Calu3 (cell line): Measurements from ENCODE around the gene COBLL1. TPM values are rescaled to one million over a fixed set of nuclear protein-coding genes. Genes with fewer than 3 reads are reported as not detected.

Source experiments
- BruUV-seq: library from RNA; stranded (reverse); fragments of 400-500 nt; replicated peaks from 2 replicates; lab custom pipeline; 2021; lab: Mats Ljungman, UMichigan
- CTCF ChIA-PET: fragments of 300-600 bp; sonication (Branson Sonifier 250); formaldehyde crosslinking; loops from one replicate; lab custom pipeline; 2022; ENCODE audit warnings: antibody characterized with exemption; lab: Charles Lee
- DNase-seq: peaks from one replicate; pipeline ENCODE4 v3.0.0; 2022
- H3K27ac Mint-ChIP-seq: one replicate; pipeline ENCODE4 v1.8.0; 2022; ENCODE audit warnings: mixed read lengths; ENCODE audit not compliant: unreplicated experiment
- H3K27me3 Mint-ChIP-seq: one replicate; pipeline ENCODE4 v1.8.0; 2022; ENCODE audit warnings: mixed read lengths; ENCODE audit not compliant: unreplicated experiment
- H3K36me3 Mint-ChIP-seq: one replicate; pipeline ENCODE4 v1.8.0; 2022; ENCODE audit warnings: mild to moderate bottlenecking, moderate library complexity, mixed read lengths; ENCODE audit not compliant: insufficient read depth, unreplicated experiment
- H3K4me1 Mint-ChIP-seq: one replicate; pipeline ENCODE4 v1.8.0; 2022; ENCODE audit warnings: mild to moderate bottlenecking, low read depth, mixed read lengths; ENCODE audit not compliant: unreplicated experiment
- H3K4me3 Mint-ChIP-seq: one replicate; pipeline ENCODE4 v1.8.0; 2022; ENCODE audit warnings: mild to moderate bottlenecking, low read depth, moderate library complexity, mixed read lengths; ENCODE audit not compliant: unreplicated experiment
- H3K9me3 Mint-ChIP-seq: one replicate; pipeline ENCODE4 v1.8.0; 2022; ENCODE audit warnings: low read depth, mixed read lengths; ENCODE audit not compliant: unreplicated experiment
- intact Hi-C: fragments of 100-400 bp; cut with micrococcal nuclease; formaldehyde crosslinking; loops from one replicate; pipeline ENCODE4 v1.10.0; 2022; ENCODE audit not compliant: unreplicated experiment
- total RNA-seq: library from RNA; stranded (reverse); gene quantifications from 2 replicates; pipeline ENCODE4 v1.2.3, GENCODE V29; 2022
- TF ChIP-seq, protein P1 (sequence below): fragments of 200-600 bp; IDR thresholded peaks from one replicate; pipeline ENCODE4 v1.8.0; 2022; ENCODE audit warnings: antibody characterized with exemption; ENCODE audit not compliant: unreplicated experiment

COBLL1 gene
- total RNA-seq, 1 experiment from 2014 or later: 44.9 TPM

DNA sequence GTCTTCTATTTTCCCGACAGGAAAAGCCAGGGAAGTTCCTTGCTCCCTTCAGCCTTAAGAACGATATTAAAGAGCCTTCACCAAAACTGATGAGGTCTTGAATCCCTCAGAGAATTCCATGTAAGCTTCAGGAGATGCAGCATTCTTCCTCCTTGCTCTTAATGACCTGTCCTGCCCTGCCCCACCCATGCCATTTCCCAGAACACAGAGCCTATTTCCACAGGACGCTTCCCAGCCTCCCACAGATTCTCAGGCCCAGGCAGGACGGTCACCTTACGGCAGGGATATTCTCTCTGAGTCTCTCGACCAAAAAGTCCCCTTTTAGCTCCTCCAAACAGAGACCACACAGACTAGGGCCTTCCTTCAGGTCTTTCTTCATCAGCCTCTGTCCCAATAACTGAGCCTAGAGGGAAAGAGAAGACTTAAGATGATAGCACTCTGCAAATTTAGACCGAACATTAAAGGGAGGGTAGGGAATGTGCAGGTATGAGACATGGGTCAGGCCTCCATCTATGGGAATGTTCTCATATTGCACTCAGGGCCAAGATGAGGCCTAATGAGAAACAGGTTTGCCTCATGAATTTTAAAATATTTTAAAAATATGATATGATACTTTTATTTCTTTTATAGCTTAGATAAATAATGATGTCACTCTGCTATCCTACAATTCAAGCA lies 62.1 kb downstream of the COBLL1 start:
- H3K4me1 Mint-ChIP-seq: peaks cover 32% of the 10 kb centered on the region
- no peaks in the 10 kb centered on the region for H3K27me3 Mint-ChIP-seq
- no peak for DNase-seq
- no peak overlapping the region for H3K4me3 Mint-ChIP-seq
- intact Hi-C loops: no loop called here
- CTCF ChIA-PET: no interaction called here
- TF ChIP-seq, protein P1, sequence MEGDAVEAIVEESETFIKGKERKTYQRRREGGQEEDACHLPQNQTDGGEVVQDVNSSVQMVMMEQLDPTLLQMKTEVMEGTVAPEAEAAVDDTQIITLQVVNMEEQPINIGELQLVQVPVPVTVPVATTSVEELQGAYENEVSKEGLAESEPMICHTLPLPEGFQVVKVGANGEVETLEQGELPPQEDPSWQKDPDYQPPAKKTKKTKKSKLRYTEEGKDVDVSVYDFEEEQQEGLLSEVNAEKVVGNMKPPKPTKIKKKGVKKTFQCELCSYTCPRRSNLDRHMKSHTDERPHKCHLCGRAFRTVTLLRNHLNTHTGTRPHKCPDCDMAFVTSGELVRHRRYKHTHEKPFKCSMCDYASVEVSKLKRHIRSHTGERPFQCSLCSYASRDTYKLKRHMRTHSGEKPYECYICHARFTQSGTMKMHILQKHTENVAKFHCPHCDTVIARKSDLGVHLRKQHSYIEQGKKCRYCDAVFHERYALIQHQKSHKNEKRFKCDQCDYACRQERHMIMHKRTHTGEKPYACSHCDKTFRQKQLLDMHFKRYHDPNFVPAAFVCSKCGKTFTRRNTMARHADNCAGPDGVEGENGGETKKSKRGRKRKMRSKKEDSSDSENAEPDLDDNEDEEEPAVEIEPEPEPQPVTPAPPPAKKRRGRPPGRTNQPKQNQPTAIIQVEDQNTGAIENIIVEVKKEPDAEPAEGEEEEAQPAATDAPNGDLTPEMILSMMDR: no peak
- no peaks in the 10 kb centered on the region for H3K36me3 Mint-ChIP-seq
- no TSS peak for BruUV-seq
- no peak overlapping the region for H3K27ac Mint-ChIP-seq
- no peaks in the 10 kb centered on the region for H3K9me3 Mint-ChIP-seq

DNA sequence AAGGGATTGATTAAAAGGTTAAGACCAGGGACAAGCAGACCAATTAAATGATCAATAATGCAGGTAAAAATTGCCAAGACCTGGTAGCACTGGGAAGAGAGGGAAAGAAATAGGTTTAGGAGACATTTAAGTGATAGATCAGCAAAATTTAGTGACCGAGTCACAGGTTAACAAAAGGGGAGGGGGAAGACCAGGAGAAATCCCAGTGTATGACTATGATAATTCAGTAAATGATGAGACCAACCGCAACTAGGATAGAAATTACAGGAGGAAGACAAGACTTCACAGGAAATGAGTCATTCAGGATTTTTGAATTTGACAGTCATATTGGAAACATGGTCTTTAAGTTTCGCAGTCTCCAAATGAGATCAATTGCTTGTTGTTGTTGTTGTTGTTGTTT lies 62.9 kb downstream of the COBLL1 start:
- Mint-ChIP-seq H3K27ac (no peak overlapping the region), H3K4me1 (peaks cover 31% of the 10 kb centered on the region), H3K9me3 (no peaks in the 10 kb centered on the region), H3K4me3 (no peak overlapping the region), H3K27me3 (no peaks in the 10 kb centered on the region), H3K36me3 (no peaks in the 10 kb centered on the region)
- intact Hi-C loops: no loop called here
- no TSS peak for BruUV-seq
- CTCF ChIA-PET: no interaction called here
- TF ChIP-seq, protein P1: no peak
- DNase-seq: no peak

GRCh38 chr2:164777847-164778461 lies 63.7 kb downstream of the COBLL1 start:
- DNase-seq: no peak
- no peaks in the 10 kb centered on the region for H3K9me3 Mint-ChIP-seq
- CTCF ChIA-PET: no interaction called here
- BruUV-seq: no TSS peak
- H3K4me3 Mint-ChIP-seq: no peak overlapping the region
- H3K27me3 Mint-ChIP-seq: no peaks in the 10 kb centered on the region
- intact Hi-C loops: no loop called here
- H3K27ac Mint-ChIP-seq: no peak overlapping the region
- no peaks in the 10 kb centered on the region for H3K36me3 Mint-ChIP-seq
- TF ChIP-seq, protein P1: no peak
- peaks cover 23% of the 10 kb centered on the region for H3K4me1 Mint-ChIP-seq

DNA sequence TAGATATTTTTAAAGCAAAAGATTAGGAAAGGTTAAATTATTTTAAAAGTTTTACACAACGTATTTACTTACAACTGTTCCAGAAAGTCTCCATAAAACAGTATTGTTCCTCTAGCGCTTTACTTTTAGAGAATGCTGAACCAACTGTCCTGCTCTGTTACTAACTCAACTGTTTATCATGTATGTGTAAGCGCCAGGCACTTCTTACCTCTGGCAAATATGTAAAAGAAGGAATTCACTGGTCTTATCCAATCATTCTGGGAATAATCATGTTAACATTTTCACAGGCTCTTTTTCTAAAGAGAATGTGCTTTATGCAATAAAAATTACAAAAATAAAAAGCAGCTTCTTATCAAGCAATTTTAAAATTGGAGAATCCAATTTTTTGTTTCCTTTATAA lies 68.0 kb downstream of the COBLL1 start:
- no peak overlapping the region for H3K4me3 Mint-ChIP-seq
- TF ChIP-seq, protein P1: no peak
- no TSS peak for BruUV-seq
- peaks cover 18% of the 10 kb centered on the region for H3K4me1 Mint-ChIP-seq
- intact Hi-C loops: no loop called here
- CTCF ChIA-PET: no interaction called here
- H3K27ac Mint-ChIP-seq: no peak overlapping the region
- no peaks in the 10 kb centered on the region for H3K36me3 Mint-ChIP-seq
- DNase-seq: no peak
- H3K27me3 Mint-ChIP-seq: no peaks in the 10 kb centered on the region
- no peaks in the 10 kb centered on the region for H3K9me3 Mint-ChIP-seq
